Smooth muscle cell of trachea (primary cell): ENCODE results near the gene RPIA. TPM values are rescaled to one million over a fixed set of nuclear protein-coding genes. Genes with fewer than 3 reads are reported as not detected.

ENCODE experiments used
- total RNA-seq: library from RNA; depleted of rRNA; stranded (reverse); fragments of >200 nt; gene quantifications from 2 replicates; pipeline ENCODE4 v1.2.1, GENCODE V29; 2014

The RPIA gene
- 5.1 and 7.0 TPM in 2 replicates for total RNA-seq

GRCh38 chr2:88691339-88692183 is at the start of gene RPIA:
Gene RPIA, plus strand, starts transcription at chr2:88691673. Its CDS starts 26 bp downstream, at chr2:88691699.

Other genes starting within 250 kb of the RPIA start
- not detected in 2 replicates for gene FOXI3, start 239.0 kb upstream of the RPIA start, total RNA-seq
- 26.0 and 27.5 TPM in 2 replicates for gene EIF2AK3, start 64.2 kb upstream of the RPIA start, total RNA-seq